T-helper 2 cell treated with Interferon-gamma antibody and Interleukin-4, amounts not matched to agents 100 ng/mL and 5 ng/mL, for 36 hours (primary cell): ENCODE measurements around the gene LEP. TPM values are rescaled to one million over a fixed set of nuclear protein-coding genes. Genes with fewer than 3 reads are reported as not detected.

ENCODE experiments used
- intact Hi-C: fragments of 100-400 bp; cut with micrococcal nuclease; formaldehyde crosslinking; loops from one replicate; pipeline ENCODE4 v1.15.1; 2023
- total RNA-seq: library from RNA; stranded (reverse); gene quantifications from 2 replicates; pipeline ENCODE4 v1.2.3, GENCODE V29; 2022

LEP gene
- total RNA-seq: not detected in 2 replicates

GRCh38 chr7:128240696-128241386, at the start of gene LEP:
Gene LEP, plus strand, starts transcription at chr7:128241278. Its CDS starts 10,741 bp downstream, at chr7:128252019.
- intact Hi-C loops: no loop called here

DNA sequence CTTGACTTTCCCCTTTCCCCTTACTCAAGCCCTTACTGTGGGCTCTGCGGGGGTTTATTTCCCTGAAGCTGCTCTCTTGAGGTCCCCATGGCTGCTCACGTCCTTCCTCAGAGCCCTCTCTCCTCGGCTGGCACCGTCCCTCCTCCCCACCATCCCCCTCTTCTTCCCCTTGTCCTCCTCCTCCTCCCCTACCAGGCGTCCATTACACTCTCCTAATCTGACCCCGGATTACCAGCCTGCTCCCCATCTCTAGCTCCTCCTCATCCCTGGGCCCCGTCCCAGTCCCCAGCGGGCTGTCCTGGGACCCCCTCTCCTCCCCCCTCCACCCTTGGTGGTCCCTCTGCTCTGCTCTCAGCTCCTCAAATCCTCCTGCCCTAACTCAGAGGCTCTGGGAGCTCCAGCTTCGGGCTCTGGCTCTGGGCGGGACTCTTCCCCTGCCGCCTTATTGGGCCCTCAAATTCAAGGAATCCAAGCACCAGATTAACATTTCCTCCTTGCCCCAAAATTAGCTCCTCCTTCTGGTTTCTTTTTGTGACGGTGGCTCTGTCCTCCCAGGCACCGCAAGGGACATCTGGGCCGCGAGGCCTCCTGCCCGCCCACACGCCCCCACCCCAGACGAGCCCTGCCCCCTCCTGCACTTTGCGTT, 48.5 kb upstream of the LEP start:
- intact Hi-C loops: no loop called here

GRCh38 chr7:128194533-128195282, 46.4 kb upstream of the LEP start:
- intact Hi-C loops: no loop called here

DNA sequence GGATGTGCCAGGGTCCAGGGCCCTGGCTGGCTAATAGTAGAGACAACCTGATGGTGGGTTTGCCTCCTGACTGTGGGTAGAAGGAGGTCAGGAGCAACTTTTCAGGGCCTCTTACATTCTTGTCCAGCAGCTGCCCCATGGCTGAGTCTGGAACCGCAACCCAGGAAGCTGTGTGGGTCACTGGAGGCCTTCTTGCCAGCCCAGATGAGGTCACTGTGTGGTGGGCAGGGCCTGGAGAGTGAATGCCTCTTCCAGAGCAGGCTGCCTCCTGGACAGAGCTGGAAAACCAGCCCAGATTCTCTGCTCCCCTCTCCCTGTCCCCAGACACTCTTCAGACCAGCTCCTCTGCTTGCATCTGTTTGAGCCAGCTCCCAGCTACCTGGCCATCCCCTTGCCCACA, 43.5 kb upstream of the LEP start:
- intact Hi-C loops: no loop called here

DNA sequence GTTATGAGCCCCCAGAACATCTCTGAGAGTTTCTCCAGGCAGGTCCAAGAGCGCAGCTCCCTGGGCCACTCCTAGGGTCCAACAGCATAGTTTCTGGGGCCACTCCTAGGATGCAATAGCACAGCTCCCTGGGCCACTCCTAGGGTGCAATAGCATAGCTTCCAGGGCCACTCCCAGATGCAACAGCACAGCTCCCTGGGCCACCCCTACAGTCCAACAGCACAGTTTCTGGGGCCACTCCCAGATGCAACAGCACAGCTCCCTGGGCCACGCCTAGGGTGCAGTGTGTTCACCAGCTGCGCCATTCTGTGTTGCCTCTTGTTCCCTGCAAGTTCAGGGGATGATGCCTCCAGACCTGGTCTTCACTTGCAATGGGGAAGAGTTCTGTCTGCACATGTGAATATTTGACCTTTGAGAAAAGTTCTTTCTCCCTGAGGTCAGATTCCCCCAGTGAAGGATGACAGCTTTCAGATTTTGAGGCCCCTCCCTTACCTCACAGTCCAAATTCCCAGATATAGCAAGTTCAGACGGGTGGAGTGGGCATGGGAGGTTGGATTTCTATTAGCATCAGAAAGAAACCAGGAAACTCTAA, 43.0 kb upstream of the LEP start:
- intact Hi-C loops: no loop called here

GRCh38 chr7:128200376-128200775, 40.7 kb upstream of the LEP start:
- intact Hi-C loops: loop anchor here (10.0 kb wide), 1 partner anchor 166 kb away; the partner anchor contains the start of gene LRRC4

DNA sequence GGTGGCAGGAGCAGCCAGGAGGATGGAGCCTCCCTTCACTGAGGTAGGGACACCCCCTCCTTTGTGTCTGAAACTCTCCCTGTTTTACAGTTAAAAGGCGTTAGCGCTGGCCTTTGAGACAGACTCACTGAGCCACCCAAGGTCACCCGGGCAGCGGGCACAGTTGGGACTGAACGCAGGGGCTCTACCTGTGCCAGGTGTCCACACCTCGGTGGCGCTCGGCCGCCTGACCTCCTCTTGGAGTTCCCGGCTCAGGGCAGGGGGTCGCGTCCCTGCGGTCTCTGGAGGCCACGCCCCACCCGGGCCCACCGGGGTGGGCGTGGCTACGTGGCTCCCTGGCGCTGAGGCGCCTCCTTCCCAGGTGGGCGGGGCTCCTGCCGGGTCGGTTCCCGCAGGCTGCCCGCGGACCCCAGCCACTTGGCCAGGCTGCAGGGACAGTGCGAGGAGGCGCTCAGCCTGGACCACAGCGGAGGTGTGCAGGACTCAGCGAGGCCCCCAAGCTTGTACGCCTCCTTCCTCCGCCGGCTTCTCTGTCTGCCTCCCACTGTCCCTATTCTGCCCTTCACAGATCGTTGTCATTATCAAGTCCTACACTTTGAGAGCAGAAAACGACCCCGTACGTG, 39.9 kb upstream of the LEP start:
- intact Hi-C loops: loop anchor here (10.0 kb wide), 1 partner anchor 166 kb away; the partner anchor contains the start of gene LRRC4

- intact Hi-C loops: loop anchor here (10.0 kb wide), 1 partner anchor 167 kb away; the partner anchor contains the start of gene LRRC4
Measured at GRCh38 chr7:128201690-128202085, 39.4 kb upstream of the LEP start.

- intact Hi-C loops: loop anchor here (10.0 kb wide), 1 partner anchor 168 kb away; the partner anchor contains the start of gene LRRC4
Measured at GRCh38 chr7:128202287-128202957, 38.7 kb upstream of the LEP start.

- intact Hi-C loops: loop anchor here (10.0 kb wide), 1 partner anchor 168 kb away; the partner anchor contains the start of gene LRRC4
Measured at GRCh38 chr7:128203047-128203491, 38.0 kb upstream of the LEP start.

DNA sequence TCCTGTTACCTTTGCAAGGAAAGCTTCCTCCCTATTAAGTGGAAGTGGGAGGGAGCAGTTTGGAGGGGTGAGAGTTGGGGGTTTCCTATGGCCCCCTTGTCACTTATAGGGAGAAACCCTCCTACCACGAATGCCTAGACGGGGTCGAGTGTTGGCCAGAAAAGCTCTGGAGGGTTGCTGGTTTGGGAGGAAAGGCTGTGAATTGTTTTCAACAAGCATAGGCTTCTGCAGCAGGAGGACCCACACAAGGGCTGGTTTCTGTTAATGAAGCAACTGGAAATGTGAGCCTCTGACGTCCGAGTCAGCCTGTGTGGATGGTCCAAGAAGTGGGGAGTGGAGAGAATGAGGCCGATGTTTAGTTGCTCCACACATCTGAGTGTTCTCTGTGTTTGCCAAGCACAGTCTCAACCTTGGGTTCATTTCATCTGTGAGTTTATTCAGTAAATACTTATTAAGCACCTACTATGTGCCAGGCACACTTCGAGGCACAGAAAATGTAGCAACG, 37.3 kb upstream of the LEP start:
- intact Hi-C loops: loop anchor here (10.0 kb wide), 1 partner anchor 169 kb away; the partner anchor contains the start of gene LRRC4

- intact Hi-C loops: loop anchor here (10.0 kb wide), 1 partner anchor 170 kb away; the partner anchor contains the start of gene LRRC4
Measured at GRCh38 chr7:128204455-128204854, 36.6 kb upstream of the LEP start.

- intact Hi-C loops: loop anchor here (5.0 to 10.0 kb wide), 2 partner anchors 170 to 703 kb away; partner anchors contain the start of gene LRRC4
Measured at GRCh38 chr7:128205068-128205467, 36.0 kb upstream of the LEP start.

GRCh38 chr7:128206017-128206746, 34.9 kb upstream of the LEP start:
- intact Hi-C loops: loop anchor here (5.0 to 10.0 kb wide), 2 partner anchors 171 to 704 kb away; partner anchors contain the start of gene LRRC4

DNA sequence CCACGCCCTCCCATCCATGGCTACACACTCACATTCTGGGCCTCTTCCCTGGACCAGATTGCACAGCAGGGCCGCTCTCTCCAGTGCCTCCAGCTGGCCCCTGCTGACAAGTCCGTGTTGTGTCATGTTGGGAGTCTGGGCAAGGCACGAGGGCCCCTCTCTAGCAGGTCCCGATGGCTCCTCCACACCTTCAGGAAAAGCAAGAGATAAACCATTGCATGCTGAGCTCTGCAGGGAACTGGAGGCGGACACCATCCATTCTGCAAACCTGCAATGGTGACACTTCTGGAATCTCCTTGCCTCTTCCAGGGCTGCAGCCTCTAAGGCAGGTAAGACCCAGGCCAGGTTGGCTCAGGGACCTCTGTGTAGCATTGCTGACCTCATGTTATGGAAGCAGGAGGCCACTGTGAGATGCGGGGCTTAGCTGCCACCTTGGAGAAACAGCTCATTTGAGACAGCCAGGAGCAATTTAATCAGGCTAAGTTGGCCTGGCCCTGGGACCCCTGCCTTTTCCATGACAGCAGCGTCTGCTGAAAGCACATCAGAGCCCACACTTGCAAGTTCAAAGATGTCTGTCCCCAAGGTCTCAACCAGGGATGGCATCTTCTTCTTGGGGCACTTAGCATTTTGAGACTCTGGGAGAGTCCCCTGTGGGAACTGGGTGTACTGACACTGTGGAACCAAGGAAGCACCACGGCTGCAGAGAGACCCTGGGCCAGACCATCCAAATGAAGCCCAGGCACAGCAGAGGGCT, 34.2 kb upstream of the LEP start:
- intact Hi-C loops: loop anchor here (5.0 to 10.0 kb wide), 2 partner anchors 172 to 705 kb away; partner anchors contain the start of gene LRRC4

DNA sequence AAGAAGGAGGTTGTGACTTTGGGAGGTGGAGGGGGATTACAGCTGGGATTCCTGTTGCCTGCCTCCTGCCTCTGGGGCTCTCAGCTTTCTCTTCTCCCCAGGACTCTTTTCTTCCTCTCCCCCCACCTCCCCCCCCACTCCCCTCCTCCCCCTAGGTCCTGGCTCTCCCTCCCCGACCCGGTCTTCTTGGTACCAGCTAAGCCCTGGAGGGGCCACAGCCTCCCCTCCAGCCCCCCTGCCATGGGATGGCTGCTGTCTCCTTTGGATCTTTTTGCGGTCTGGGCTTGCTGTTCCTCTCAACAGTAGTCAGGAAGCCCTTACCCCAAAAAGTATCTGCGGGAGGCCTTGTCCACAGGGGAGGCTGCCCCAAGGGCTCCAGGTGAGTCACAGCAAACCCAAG, 33.5 kb upstream of the LEP start:
- intact Hi-C loops: loop anchor here (2.0 to 10.0 kb wide), 3 partner anchors 173 to 761 kb away; partner anchors contain the start of gene LRRC4

DNA sequence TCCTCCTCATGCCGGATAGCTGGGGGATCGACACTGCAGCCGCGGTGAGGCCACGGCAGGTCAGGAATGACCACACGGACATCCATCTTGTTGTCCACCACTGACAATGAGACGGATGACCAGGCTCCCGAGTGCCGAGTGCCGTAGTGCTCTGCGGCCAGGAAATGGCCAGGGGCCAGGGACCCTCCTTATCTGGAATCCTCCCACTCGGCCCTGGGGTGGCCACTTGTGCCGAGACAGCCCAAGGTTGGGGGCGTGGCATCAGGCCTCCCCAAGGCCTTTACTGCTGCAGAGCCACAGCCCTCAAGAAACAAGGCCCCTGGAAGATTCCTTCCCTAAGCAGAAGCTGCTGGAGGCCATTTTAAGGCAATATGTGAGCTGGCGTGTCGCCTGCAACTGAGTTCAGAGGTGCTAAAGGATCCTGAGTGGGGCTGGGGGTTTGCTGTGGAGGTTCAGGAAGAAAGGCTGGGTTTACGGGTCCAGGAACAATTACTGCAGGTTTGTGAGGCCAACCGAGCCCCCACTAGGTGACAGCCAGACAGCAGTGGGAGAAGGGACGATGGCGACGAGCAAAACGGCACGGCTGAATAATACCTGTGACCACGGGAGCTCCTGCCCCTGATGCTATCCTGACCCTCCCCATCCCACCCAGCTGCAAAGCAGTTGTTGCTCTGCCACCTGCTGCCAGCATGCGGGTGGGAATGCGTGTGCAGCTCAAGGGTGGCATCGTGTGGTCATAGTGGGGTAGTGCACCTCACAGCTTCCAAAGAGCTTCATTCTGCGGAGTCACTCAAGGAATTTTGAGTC, 31.6 kb upstream of the LEP start:
- intact Hi-C loops: loop anchor here (1.0 to 10.0 kb wide), 5 partner anchors 73 to 763 kb away; partner anchors contain the start of gene LRRC4
